ENCODE data around the gene BCL2L11. TPM values are rescaled to one million over a fixed set of nuclear protein-coding genes. Genes with fewer than 3 reads are reported as not detected.

BCL2L11 gene
- polyA plus RNA-seq, 1 experiment: 0.78 TPM

GRCh38 chr2:111126581-111126980 lies 5.9 kb downstream of the BCL2L11 start:
- ChIA-PET POLR2A (no interaction called here), CTCF (interaction anchor here (1.0 to 2.0 kb wide), 2 partner anchors 9 to 10 kb away, joined by 3 to 4 read pairs; no protein-coding TSS in a partner anchor)
- no peak for TF ChIP-seq CTCF (IDR thresholded peaks at IDR 0.05; ENCODE audit: insufficient read depth, low read depth, low read length)
- DNase-seq (ENCODE audit: low read depth): no peak
- H3K36me3 ChIP-seq (ENCODE audit: control insufficient read depth, insufficient read depth, low read length): no peaks in the 10 kb centered on the region
- no peaks in the 10 kb centered on the region for H3K27me3 ChIP-seq (ENCODE audit: control insufficient read depth, insufficient read depth, low read length)
- no peak overlapping the region for H3K4me3 ChIP-seq (ENCODE audit: low read depth, low read length)

- no peak for TF ChIP-seq CTCF (IDR thresholded peaks at IDR 0.05; ENCODE audit: insufficient read depth, low read depth, low read length)
- CTCF ChIA-PET: no interaction called here
- no peak for DNase-seq (ENCODE audit: low read depth)
- POLR2A ChIA-PET: no interaction called here
- H3K36me3 ChIP-seq (ENCODE audit: control insufficient read depth, insufficient read depth, low read length): no peaks in the 10 kb centered on the region
- no peak overlapping the region for H3K4me3 ChIP-seq (ENCODE audit: low read depth, low read length)
- H3K27me3 ChIP-seq (ENCODE audit: control insufficient read depth, insufficient read depth, low read length): no peaks in the 10 kb centered on the region
Observed at GRCh38 chr2:111127351-111127750, 6.6 kb downstream of the BCL2L11 start.

GRCh38 chr2:111128096-111128495 lies 7.4 kb downstream of the BCL2L11 start:
- no peak for DNase-seq (ENCODE audit: low read depth)
- TF ChIP-seq CTCF (IDR thresholded peaks at IDR 0.05; ENCODE audit: insufficient read depth, low read depth, low read length): no peak
- H3K27me3 ChIP-seq (ENCODE audit: control insufficient read depth, insufficient read depth, low read length): no peaks in the 10 kb centered on the region
- CTCF ChIA-PET: no interaction called here
- H3K4me3 ChIP-seq (ENCODE audit: low read depth, low read length): no peak overlapping the region
- no peaks in the 10 kb centered on the region for H3K36me3 ChIP-seq (ENCODE audit: control insufficient read depth, insufficient read depth, low read length)
- POLR2A ChIA-PET: no interaction called here

- ChIA-PET POLR2A (no interaction called here), CTCF (interaction anchor here (1.4 kb wide), 2 partner anchors 13 to 16 kb away, joined by 3 to 6 read pairs; partner anchors contain the start of gene BCL2L11)
- TF ChIP-seq CTCF (IDR thresholded peaks at IDR 0.05; ENCODE audit: insufficient read depth, low read depth, low read length): no peak
- Histone ChIP-seq H3K36me3 (ENCODE audit: control insufficient read depth, insufficient read depth, low read length) (peaks cover 1% of the 10 kb centered on the region; the same call in 1 of the 2 replicates), H3K27me3 (ENCODE audit: control insufficient read depth, insufficient read depth, low read length) (no peaks in the 10 kb centered on the region), H3K4me3 (ENCODE audit: low read depth, low read length) (no peak overlapping the region)
- DNase-seq (ENCODE audit: low read depth): no peak
Observed at GRCh38 chr2:111133603-111134002, 12.9 kb downstream of the BCL2L11 start.

- no peak overlapping the region for H3K4me3 ChIP-seq (ENCODE audit: low read depth, low read length)
- no peak for DNase-seq (ENCODE audit: low read depth)
- H3K27me3 ChIP-seq (ENCODE audit: control insufficient read depth, insufficient read depth, low read length): no peaks in the 10 kb centered on the region
- ChIA-PET POLR2A (no interaction called here), CTCF (interaction anchor here (1.4 kb wide), 1 partner anchor 17 kb away, joined by 6 read pairs; no protein-coding TSS in a partner anchor)
- peaks cover 1% of the 10 kb centered on the region; the same call in 1 of the 2 replicates for H3K36me3 ChIP-seq (ENCODE audit: control insufficient read depth, insufficient read depth, low read length)
- no peak for TF ChIP-seq CTCF (IDR thresholded peaks at IDR 0.05; ENCODE audit: insufficient read depth, low read depth, low read length)
Observed at GRCh38 chr2:111134055-111134454, 13.3 kb downstream of the BCL2L11 start.
